ENCODE results near the gene SYVN1. TPM values are rescaled to one million over a fixed set of nuclear protein-coding genes. Genes with fewer than 3 reads are reported as not detected.
A peak's percentile ranks its signal among the peaks of the same experiment; 100 is the strongest.

The SYVN1 gene
- total RNA-seq, 4 donors from 2014 or later, result 28.8 to 103 (median 69.7) TPM

DNA sequence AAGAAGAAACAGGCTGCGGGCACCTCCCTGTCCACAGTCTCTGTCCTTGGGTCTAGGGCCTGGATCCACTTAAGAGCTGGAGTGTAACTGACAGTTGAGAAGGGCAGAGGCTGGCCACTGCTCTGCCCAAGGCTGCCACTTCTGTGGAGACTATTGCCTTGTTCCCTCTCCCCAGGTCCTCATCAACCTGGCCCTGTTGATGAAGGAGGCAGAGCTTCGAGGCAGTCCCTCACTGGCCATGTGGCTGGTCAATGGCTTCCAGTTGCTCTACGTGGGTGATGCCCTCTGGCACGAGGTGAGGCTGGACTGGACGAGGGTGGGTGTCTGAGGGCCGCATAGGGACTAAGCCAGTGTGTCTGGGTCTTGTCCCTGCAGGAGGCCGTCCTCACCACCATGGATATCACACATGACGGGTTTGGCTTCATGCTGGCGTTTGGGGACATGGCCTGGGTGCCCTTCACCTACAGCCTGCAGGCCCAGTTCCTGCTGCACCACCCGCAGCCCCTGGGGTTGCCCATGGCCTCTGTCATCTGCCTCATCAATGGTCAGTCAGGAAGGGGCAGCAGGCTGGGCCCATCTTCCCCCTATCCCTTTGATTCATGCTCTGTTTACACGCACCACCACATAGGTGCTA, 19.7 kb downstream of the SYVN1 start:
- Histone ChIP-seq H3K36me3 (peaks cover 7 to 10% of the 10 kb centered on the region in 2 donors), H3K27me3 (no peaks in the 10 kb centered on the region), H3K9me3 (no peaks in the 10 kb centered on the region), H3K4me1 (peaks cover 37 to 48% of the 10 kb centered on the region in 2 donors), H3K4me3 (replicated peaks in 1 of 3) (no peak overlapping the region), H3K27ac (no peak overlapping the region)
- intact Hi-C loops (cut with DNase I), result loop anchor here (5.0 to 10.0 kb wide), 3 partner anchors 68 to 200 kb away; partner anchors contain the start of genes ARL2, ATG2A and CAPN1
- TF ChIP-seq, protein P1, sequence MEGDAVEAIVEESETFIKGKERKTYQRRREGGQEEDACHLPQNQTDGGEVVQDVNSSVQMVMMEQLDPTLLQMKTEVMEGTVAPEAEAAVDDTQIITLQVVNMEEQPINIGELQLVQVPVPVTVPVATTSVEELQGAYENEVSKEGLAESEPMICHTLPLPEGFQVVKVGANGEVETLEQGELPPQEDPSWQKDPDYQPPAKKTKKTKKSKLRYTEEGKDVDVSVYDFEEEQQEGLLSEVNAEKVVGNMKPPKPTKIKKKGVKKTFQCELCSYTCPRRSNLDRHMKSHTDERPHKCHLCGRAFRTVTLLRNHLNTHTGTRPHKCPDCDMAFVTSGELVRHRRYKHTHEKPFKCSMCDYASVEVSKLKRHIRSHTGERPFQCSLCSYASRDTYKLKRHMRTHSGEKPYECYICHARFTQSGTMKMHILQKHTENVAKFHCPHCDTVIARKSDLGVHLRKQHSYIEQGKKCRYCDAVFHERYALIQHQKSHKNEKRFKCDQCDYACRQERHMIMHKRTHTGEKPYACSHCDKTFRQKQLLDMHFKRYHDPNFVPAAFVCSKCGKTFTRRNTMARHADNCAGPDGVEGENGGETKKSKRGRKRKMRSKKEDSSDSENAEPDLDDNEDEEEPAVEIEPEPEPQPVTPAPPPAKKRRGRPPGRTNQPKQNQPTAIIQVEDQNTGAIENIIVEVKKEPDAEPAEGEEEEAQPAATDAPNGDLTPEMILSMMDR (IDR thresholded peaks at IDR 0.05), result no peak
- no peak for TF ChIP-seq POLR2A (IDR thresholded peaks at IDR 0.05)
- no peak for DNase-seq
- 90 to 91% methylated on average over 7 to 11 of the region's 11 CpGs for WGBS, 2 donors

DNA sequence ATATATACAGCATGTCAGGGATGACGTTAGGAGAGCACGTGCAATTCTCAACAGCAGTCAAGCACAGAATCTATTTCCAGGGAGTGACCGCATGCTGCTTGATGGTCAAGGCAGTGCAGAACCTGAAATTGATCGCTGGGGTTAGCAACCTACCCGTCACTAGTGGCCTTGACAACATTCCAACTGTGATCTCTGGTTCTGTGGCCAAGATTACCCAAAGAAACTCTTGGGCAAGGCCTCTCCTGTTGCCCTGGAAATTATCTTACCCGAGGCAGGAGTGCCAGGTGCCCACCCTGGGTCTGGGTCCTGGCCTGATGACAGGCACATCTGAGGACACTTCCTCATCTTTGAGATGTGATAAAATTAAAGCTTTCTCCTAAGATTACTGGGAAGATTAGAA, 20.5 kb downstream of the SYVN1 start:
- intact Hi-C loops (cut with DNase I), result loop anchor here (5.0 to 10.0 kb wide), 3 partner anchors 68 to 199 kb away; partner anchors contain the start of genes ARL2, ATG2A and CAPN1
- Histone ChIP-seq H3K4me3 (replicated peaks in 1 of 3) (no peak overlapping the region), H3K27me3 (no peaks in the 10 kb centered on the region), H3K36me3 (peaks cover 3 to 10% of the 10 kb centered on the region in 2 donors), H3K9me3 (no peaks in the 10 kb centered on the region), H3K4me1 (peaks cover 37 to 48% of the 10 kb centered on the region in 2 donors), H3K27ac (peak overlapping the region in 2 of 3 donors; percentile 39 to 74)
- TF ChIP-seq POLR2A (IDR thresholded peaks at IDR 0.05), result no peak
- TF ChIP-seq, protein P1 (IDR thresholded peaks at IDR 0.05), result no peak
- peak in 1 of 2 donors; percentile 19 for DNase-seq
- 41 to 50% methylated on average over 6 of the region's 6 CpGs for WGBS, 2 donors

DNA sequence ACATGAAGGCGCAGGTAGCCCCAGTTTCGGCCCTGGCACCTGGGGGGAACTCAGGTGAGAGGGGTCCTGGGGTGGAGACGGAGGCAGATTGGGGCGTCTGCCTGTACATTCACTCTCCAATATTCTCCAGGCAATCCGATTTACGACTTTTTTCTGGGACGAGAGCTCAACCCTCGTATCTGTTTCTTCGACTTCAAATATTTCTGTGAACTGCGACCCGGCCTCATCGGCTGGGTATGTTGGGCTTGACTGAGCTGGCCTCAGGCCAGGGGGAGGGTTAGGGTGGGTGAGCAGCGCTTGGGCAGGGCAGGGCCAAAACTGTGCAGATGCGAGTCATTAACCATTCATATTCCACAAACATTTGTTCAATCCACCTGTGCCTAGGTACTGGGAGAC, 21.0 kb downstream of the SYVN1 start:
- 10 to 24% methylated on average over 14 of the region's 14 CpGs for WGBS, 2 donors
- no peak for TF ChIP-seq POLR2A (IDR thresholded peaks at IDR 0.05)
- TF ChIP-seq, protein P1 (IDR thresholded peaks at IDR 0.05), result no peak

DNA sequence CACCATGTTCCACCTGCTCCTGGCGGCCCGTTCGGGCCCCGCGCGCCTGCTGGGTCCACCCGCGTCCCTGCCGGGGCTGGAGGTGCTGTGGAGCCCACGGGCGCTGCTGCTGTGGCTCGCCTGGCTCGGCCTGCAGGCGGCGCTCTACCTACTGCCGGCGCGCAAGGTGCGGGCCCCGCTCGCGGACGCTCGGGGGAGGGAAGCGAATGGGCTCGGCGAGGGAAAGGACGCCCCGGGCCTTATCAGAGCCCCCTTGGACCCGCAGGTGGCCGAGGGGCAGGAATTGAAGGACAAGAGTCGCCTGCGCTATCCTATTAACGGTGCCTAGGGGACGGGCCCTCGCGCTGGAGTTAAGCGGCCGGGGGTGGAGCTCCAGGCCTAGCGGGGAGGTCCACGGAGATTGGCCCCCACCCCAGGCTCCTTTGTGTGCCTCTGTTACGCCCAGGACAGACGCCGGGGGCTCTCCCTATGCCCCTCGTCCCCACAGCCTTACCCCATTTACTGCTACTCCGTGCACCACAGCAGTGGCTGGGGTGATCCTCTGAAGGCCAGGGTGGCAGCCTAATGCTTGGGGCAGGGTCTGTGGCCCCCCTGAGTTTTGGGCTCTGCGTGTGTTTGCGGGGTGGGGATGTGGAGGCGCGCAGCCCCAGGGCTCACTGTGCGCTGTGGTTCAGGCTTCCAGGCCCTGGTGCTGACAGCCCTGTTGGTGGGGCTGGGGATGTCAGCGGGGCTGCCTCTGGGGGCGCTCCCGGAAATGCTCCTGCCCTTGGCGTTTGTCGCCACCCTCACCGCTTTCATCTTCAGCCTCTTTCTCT, 21.6 kb downstream of the SYVN1 start:
- Histone ChIP-seq H3K4me3 (replicated peaks in 1 of 3) (peak overlapping the region in 2 of 3 donors; percentile 24 to 45), H3K27ac (peak overlapping the region; percentile 39 to 74 (median 62)), H3K27me3 (no peaks in the 10 kb centered on the region), H3K9me3 (no peaks in the 10 kb centered on the region), H3K36me3 (peaks cover 12 to 21% of the 10 kb centered on the region in 2 donors), H3K4me1 (peaks cover 37 to 43% of the 10 kb centered on the region in 2 donors)
- 1 to 6% methylated on average over 7 to 31 of the region's 57 CpGs for WGBS, 2 donors
- TF ChIP-seq, protein P1 (IDR thresholded peaks at IDR 0.05), result peak; percentile 51 to 95 (median 90)
- TF ChIP-seq POLR2A (IDR thresholded peaks at IDR 0.05), result peak in 1 of 2 donors; percentile 23
- intact Hi-C loops (cut with DNase I), result loop anchor here (5.0 to 10.0 kb wide), 3 partner anchors 70 to 198 kb away; partner anchors contain the start of genes ARL2, ATG2A and CAPN1
- DNase-seq, result peak; percentile 69 to 76

More for the DNA sequence above, 21.0 kb downstream of the SYVN1 start:
- H3K4me3 ChIP-seq (replicated peaks in 1 of 3), result no peak overlapping the region
- no peaks in the 10 kb centered on the region for H3K9me3 ChIP-seq
- no peaks in the 10 kb centered on the region for H3K27me3 ChIP-seq
- intact Hi-C loops (cut with DNase I), result loop anchor here (5.0 to 10.0 kb wide), 3 partner anchors 69 to 199 kb away; partner anchors contain the start of genes ARL2, ATG2A and CAPN1
- peaks cover 37 to 48% of the 10 kb centered on the region in 2 donors for H3K4me1 ChIP-seq
- H3K27ac ChIP-seq, result peak overlapping the region; percentile 39 to 74 (median 62)
- DNase-seq, result peak; percentile 83 to 87
- H3K36me3 ChIP-seq, result peaks cover 6 to 15% of the 10 kb centered on the region in 2 donors

All from thyroid gland (tissue), 4 donors.